Peyer's patch (tissue), 4 donors: Measurements from ENCODE around the gene FBXO31. TPM values are rescaled to one million over a fixed set of nuclear protein-coding genes. Genes with fewer than 3 reads are reported as not detected.

Source experiments
- DNase-seq, 3 donors: peaks; one replicate each; pipeline ENCODE4 v3.0.0-alpha.2; 2017 to 2019
- H3K27ac ChIP-seq, 4 donors: fragments of 200-600 bp; sonication (generic); one replicate each; pipeline ENCODE4 v1.5.1; 2016 to 2019
- H3K27me3 ChIP-seq, 2 donors: fragments of 200-600 bp; sonication (generic); one replicate each; pipeline ENCODE4 v1.5.1; 2019
- H3K36me3 ChIP-seq, 3 donors: fragments of 200-600 bp; sonication (generic); one replicate each; pipeline ENCODE4 v1.5.1; 2016 to 2019
- H3K4me1 ChIP-seq, 4 donors: fragments of 200-600 bp; sonication (generic); one replicate each; pipeline ENCODE4 v1.5.1; 2016 to 2019
- H3K4me3 ChIP-seq, 4 donors: fragments of 200-600 bp; sonication (generic); 1 replicate in 3 of 4; 2 replicates in 1 of 4; pipeline ENCODE4 v1.5.1; 2016 to 2019; ENCODE audit warnings: mild to moderate bottlenecking in 1 of 4
- H3K9me3 ChIP-seq, 4 donors: fragments of 200-600 bp; sonication (generic); one replicate each; pipeline ENCODE4 v1.5.1; 2016 to 2019; ENCODE audit warnings: mild to moderate bottlenecking in 1 of 4
- CTCF ChIP-seq, 6 experiments: fragments of 450-650 bp in 4 of 6; fragments of 200-600 bp in 2 of 6; sonication (generic) in 1 of 6; IDR thresholded peaks; one replicate each; pipeline ENCODE4 v1.5.1; 2017 to 2019; ENCODE audit warnings: antibody characterized with exemption in 6 of 6, mild to moderate bottlenecking in 3 of 6, moderate library complexity in 1 of 6
- POLR2A ChIP-seq, 2 donors: fragments of 450-650 bp; IDR thresholded peaks; one replicate each; pipeline ENCODE4 v1.5.1; 2017; ENCODE audit warnings: antibody characterized with exemption in 2 of 2, mild to moderate bottlenecking in 2 of 2, moderate library complexity in 2 of 2
- total RNA-seq, 4 donors: library from RNA; depleted of rRNA; stranded (reverse); fragments of >200 nt; gene quantifications; one replicate each; pipeline ENCODE4 v1.1.0, GENCODE V29; 2016

FBXO31 gene
- total RNA-seq, 4 donors from 2014 or later = 135 to 207 (median 191) TPM

DNA sequence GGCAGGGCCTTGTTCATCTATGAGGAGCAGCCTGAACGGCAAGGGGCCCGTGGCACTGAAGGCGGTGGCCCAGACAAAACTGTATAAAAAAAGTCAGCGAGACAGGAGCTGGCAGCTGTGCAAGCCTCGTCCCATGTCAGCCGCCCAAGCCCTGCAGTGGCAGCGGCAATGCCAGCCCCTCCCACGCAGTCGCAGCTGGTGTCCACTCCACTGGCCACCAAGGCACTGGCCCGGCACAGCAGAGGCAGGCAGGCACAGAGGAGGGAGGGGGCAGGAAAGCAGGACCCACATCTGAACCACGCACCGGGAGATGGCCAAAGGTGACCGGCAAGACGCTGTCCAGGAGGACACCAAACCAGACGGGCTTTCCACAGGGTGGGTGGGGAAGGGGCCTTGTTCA lies 50.5 kb downstream of the FBXO31 start:
- Histone ChIP-seq H3K4me1 (no peaks in the 10 kb centered on the region), H3K36me3 (peaks cover 0 to 93% (median 0%) of the 10 kb centered on the region in 3 donors), H3K9me3 (no peaks in the 10 kb centered on the region), H3K27me3 (no peaks in the 10 kb centered on the region), H3K4me3 (no peak overlapping the region), H3K27ac (no peak overlapping the region)
- DNase-seq = no peak
- no peak for TF ChIP-seq POLR2A (IDR thresholded peaks at IDR 0.05)
- TF ChIP-seq CTCF (IDR thresholded peaks at IDR 0.05) = no peak

DNA sequence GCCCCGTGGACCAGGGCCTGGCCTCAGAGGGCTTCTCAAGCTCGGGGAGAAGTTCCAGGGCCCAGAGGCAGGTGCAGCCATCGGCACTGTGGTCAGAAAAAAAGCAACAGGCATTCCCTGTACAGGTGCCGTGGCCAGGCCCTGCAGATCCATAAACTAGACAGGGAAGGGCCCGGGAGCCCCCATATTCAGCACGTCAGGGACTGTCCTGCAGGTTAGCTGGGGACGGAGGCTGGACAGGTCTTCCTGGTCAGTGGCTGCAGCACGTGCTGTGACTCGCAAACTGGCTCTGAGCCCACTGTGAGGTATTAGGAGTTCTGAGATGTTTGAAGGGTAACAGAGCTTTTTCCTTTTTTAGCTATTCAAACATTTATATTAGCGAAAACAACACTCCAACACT lies 51.4 kb downstream of the FBXO31 start:
- no peaks in the 10 kb centered on the region for H3K27me3 ChIP-seq
- H3K36me3 ChIP-seq = peaks cover 0 to 98% (median 0%) of the 10 kb centered on the region in 3 donors
- H3K4me3 ChIP-seq = no peak overlapping the region
- TF ChIP-seq CTCF (IDR thresholded peaks at IDR 0.05) = no peak
- no peak for TF ChIP-seq POLR2A (IDR thresholded peaks at IDR 0.05)
- DNase-seq = no peak
- H3K27ac ChIP-seq = no peak overlapping the region
- H3K4me1 ChIP-seq = no peaks in the 10 kb centered on the region
- no peaks in the 10 kb centered on the region for H3K9me3 ChIP-seq

DNA sequence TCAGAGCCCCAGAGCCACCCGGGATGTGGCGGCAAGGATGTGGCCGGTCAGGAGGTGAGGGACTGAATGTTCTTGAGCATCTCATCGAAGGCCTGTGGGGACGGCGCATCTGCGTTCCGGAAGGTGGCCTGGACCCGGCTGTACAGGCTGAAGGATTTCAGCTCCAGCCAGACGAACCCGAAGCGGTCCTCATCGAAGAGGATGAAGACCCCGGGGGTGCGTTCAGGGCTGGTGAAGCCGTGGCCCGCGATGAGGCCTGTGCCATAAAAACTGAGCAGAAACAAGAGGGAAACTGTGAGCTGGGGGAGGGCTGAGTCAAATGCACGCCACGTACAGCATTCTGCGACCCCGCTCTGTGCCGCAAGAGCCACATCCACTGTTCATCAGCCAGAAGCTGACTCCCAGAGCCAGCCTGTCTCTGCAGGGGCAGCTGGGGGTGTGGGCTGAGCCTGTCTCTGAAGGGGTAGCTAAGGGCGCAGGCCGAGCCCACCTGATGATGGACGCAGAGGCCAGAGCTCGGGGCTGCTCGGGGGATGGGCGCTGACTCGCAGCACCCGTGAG lies 52.3 kb downstream of the FBXO31 start:
- TF ChIP-seq POLR2A (IDR thresholded peaks at IDR 0.05) = no peak
- TF ChIP-seq CTCF (IDR thresholded peaks at IDR 0.05) = no peak
- H3K4me1 ChIP-seq = no peaks in the 10 kb centered on the region
- H3K36me3 ChIP-seq = peaks cover 0 to 94% (median 0%) of the 10 kb centered on the region in 3 donors
- no peaks in the 10 kb centered on the region for H3K9me3 ChIP-seq
- no peak overlapping the region for H3K4me3 ChIP-seq
- no peak overlapping the region for H3K27ac ChIP-seq
- DNase-seq = peak in 1 of 3 donors; percentile 44
- H3K27me3 ChIP-seq = no peaks in the 10 kb centered on the region

GRCh38 chr16:87330646-87331045 lies 52.9 kb downstream of the FBXO31 start:
- Histone ChIP-seq H3K27ac (no peak overlapping the region), H3K4me1 (no peaks in the 10 kb centered on the region), H3K36me3 (peaks cover 0 to 87% (median 0%) of the 10 kb centered on the region in 3 donors), H3K27me3 (no peaks in the 10 kb centered on the region), H3K9me3 (no peaks in the 10 kb centered on the region), H3K4me3 (no peak overlapping the region)
- TF ChIP-seq POLR2A (IDR thresholded peaks at IDR 0.05) = no peak
- TF ChIP-seq CTCF (IDR thresholded peaks at IDR 0.05) = no peak
- no peak for DNase-seq

DNA sequence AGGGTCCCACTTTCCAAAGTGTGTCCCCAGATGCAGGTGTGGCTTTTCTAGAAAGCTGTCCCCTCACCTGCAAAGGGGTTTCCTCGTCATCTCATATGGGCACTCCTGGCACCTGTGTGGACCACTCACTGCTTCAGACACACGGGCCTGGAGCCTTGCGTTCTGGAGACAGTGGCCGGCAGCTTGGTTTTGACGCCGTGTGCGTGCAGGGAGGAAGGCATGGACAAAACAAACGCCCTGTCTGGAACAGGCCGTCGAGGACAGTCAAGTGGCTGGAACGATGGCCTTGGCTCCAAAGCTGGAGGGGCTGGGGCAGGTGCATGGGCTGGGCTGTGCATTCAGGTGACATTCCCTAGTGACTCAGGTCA lies 53.3 kb downstream of the FBXO31 start:
- peak in 1 of 3 donors; percentile 29 for DNase-seq
- TF ChIP-seq CTCF (IDR thresholded peaks at IDR 0.05) (no peak), POLR2A (IDR thresholded peaks at IDR 0.05) (no peak)
- Histone ChIP-seq H3K27me3 (no peaks in the 10 kb centered on the region), H3K4me1 (no peaks in the 10 kb centered on the region), H3K36me3 (peaks cover 0 to 83% (median 0%) of the 10 kb centered on the region in 3 donors), H3K9me3 (no peaks in the 10 kb centered on the region), H3K4me3 (no peak overlapping the region), H3K27ac (no peak overlapping the region)
